Ovary (tissue), 3 donors: ENCODE measurements around the gene NDC1.

Source experiments
- CTCF ChIP-seq, 3 donors: fragments of 450-650 bp in 2 of 3; fragments of 200-600 bp in 1 of 3; IDR thresholded peaks; one replicate each; pipeline versions ENCODE4 v1.5.1 to v1.8.0; 2016 to 2022; ENCODE audit warnings: antibody characterized with exemption in 3 of 3, mild to moderate bottlenecking in 1 of 3
- EP300 ChIP-seq: sonication (generic); formaldehyde crosslinking; IDR thresholded peaks from one replicate; pipeline ENCODE4 v1.6.1; 2017; ENCODE audit warnings: antibody characterized with exemption
- POLR2A ChIP-seq: fragments of 450-650 bp; IDR thresholded peaks from one replicate; pipeline ENCODE4 v1.6.1; 2017; ENCODE audit warnings: antibody characterized with exemption, mild to moderate bottlenecking, moderate library complexity
- donor health status: DM: no; HTN: no; CAD: no.

GRCh38 chr1:53735681-53736080 lies 102.4 kb downstream of the NDC1 start:
- TF ChIP-seq CTCF (IDR thresholded peaks at IDR 0.05) (no peak), POLR2A (no peak), EP300 (no peak)
